Astrocyte (in vitro differentiated cells and primary cell): ENCODE measurements around the gene IL12RB2.

Experiments used
- EZH2 ChIP-seq: IDR thresholded peaks from 2 replicates; pipeline ENCODE4 v1.6.1; 2012; ENCODE audit warnings: mild to moderate bottlenecking, low read length, inconsistent platforms; ENCODE audit not compliant: insufficient read depth
- TF ChIP-seq, protein P1 (sequence below): IDR thresholded peaks from 2 replicates; pipeline ENCODE4 v1.5.1; 2011; ENCODE audit warnings: low read depth, mild to moderate bottlenecking, inconsistent platforms, low read length, moderate library complexity; ENCODE audit not compliant: insufficient read depth

- TF ChIP-seq, protein P1, sequence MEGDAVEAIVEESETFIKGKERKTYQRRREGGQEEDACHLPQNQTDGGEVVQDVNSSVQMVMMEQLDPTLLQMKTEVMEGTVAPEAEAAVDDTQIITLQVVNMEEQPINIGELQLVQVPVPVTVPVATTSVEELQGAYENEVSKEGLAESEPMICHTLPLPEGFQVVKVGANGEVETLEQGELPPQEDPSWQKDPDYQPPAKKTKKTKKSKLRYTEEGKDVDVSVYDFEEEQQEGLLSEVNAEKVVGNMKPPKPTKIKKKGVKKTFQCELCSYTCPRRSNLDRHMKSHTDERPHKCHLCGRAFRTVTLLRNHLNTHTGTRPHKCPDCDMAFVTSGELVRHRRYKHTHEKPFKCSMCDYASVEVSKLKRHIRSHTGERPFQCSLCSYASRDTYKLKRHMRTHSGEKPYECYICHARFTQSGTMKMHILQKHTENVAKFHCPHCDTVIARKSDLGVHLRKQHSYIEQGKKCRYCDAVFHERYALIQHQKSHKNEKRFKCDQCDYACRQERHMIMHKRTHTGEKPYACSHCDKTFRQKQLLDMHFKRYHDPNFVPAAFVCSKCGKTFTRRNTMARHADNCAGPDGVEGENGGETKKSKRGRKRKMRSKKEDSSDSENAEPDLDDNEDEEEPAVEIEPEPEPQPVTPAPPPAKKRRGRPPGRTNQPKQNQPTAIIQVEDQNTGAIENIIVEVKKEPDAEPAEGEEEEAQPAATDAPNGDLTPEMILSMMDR = no peak
- no peak for TF ChIP-seq EZH2
These were observed 20.3 kb downstream of the IL12RB2 start for GRCh38 chr1:67327864-67328466.
